Osteoblast (primary cell): ENCODE data around the gene MAP3K1. TPM values are rescaled to one million over a fixed set of nuclear protein-coding genes. Genes with fewer than 3 reads are reported as not detected.

ENCODE experiments used
- DNase-seq: peaks from one replicate; pipeline ENCODE4 v3.0.0; 2011; ENCODE audit warnings: low spot score, mixed read lengths; ENCODE audit not compliant: insufficient read length; ENCODE audit errors: missing footprints
- H2AFZ ChIP-seq: 2 replicates; pipeline ENCODE4 v1.6.0; 2011; ENCODE audit warnings: mild to moderate bottlenecking, low read length
- H3K27ac ChIP-seq: 2 replicates; pipeline ENCODE4 v1.5.1; 2011; ENCODE audit warnings: mild to moderate bottlenecking, low read depth, low read length, moderate library complexity
- H3K27me3 ChIP-seq: 2 replicates; pipeline ENCODE4 v1.6.0; 2012; ENCODE audit warnings: mild to moderate bottlenecking, control low read depth, inconsistent platforms, low read length, moderate library complexity; ENCODE audit not compliant: insufficient read depth
- H3K36me3 ChIP-seq: 2 replicates; pipeline ENCODE4 v1.5.1; 2011; ENCODE audit warnings: mild to moderate bottlenecking, low read length, control low read depth, moderate library complexity; ENCODE audit not compliant: insufficient read depth
- H3K4me1 ChIP-seq: 2 replicates; pipeline ENCODE4 v1.5.1; 2011; ENCODE audit warnings: mild to moderate bottlenecking, low read length, control low read depth, moderate library complexity; ENCODE audit not compliant: insufficient read depth
- H3K4me2 ChIP-seq: 2 replicates; pipeline ENCODE4 v1.6.0; 2011; ENCODE audit warnings: mild to moderate bottlenecking, low read length; ENCODE audit not compliant: insufficient read depth
- H3K4me3 ChIP-seq: fragments of 200-600 bp; sonication (generic); 3 replicates; pipeline ENCODE4 v1.5.1; 2012; ENCODE audit warnings: mild to moderate bottlenecking, low read length, inconsistent platforms; ENCODE audit not compliant: insufficient read depth
- H3K79me2 ChIP-seq: 2 replicates; pipeline ENCODE4 v1.6.0; 2012; ENCODE audit warnings: mild to moderate bottlenecking, low read length, control low read depth, inconsistent platforms; ENCODE audit not compliant: insufficient read depth
- H3K9me3 ChIP-seq: 2 replicates; pipeline ENCODE4 v1.5.1; 2011; ENCODE audit warnings: low read depth, low read length, control low read depth
- H4K20me1 ChIP-seq: 2 replicates; pipeline ENCODE4 v1.6.0; 2012; ENCODE audit warnings: mild to moderate bottlenecking, low read length, control low read depth; ENCODE audit not compliant: insufficient read depth
- total RNA-seq: library from RNA; depleted of rRNA; stranded (reverse); fragments of >200 nt; gene quantifications from 2 replicates; pipeline ENCODE4 v1.2.3, GENCODE V29; 2012
- TF ChIP-seq, protein P1 (sequence below): IDR thresholded peaks from 2 replicates; pipeline ENCODE4 v1.5.1; 2011; ENCODE audit warnings: mild to moderate bottlenecking, low read depth, low read length, moderate library complexity; ENCODE audit errors: extremely low read depth

The MAP3K1 gene
- total RNA-seq, 1 donor: 8.0 TPM

DNA sequence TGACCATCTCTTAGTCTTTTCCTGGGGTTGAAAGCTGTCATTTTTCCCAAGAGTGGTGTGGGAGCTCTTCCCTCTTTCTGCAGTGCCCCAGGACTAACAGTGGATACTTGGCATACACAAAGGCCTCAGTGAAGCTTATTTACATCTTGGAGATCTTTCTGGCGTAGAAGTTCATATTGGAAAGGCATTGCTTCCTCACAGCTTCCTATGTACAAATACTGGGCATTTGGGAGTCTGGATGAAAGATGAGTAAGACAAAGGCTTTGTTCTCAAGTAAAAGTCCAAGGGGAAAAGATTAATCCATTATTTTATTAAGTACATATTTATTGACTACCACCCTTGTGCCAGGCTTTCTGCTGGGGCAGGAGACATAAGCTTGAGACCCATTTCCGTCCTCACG is 22.0 kb downstream of the MAP3K1 start:
- Histone ChIP-seq H4K20me1 (no peaks in the 10 kb centered on the region), H3K4me2 (no peak overlapping the region), H3K27ac (no peak overlapping the region), H3K4me1 (peaks cover 9% of the 10 kb centered on the region), H2AFZ (no peak overlapping the region), H3K4me3 (no peak overlapping the region), H3K36me3 (no peaks in the 10 kb centered on the region), H3K79me2 (peaks cover 65% of the 10 kb centered on the region), H3K27me3 (no peaks in the 10 kb centered on the region), H3K9me3 (no peaks in the 10 kb centered on the region)
- TF ChIP-seq, protein P1, sequence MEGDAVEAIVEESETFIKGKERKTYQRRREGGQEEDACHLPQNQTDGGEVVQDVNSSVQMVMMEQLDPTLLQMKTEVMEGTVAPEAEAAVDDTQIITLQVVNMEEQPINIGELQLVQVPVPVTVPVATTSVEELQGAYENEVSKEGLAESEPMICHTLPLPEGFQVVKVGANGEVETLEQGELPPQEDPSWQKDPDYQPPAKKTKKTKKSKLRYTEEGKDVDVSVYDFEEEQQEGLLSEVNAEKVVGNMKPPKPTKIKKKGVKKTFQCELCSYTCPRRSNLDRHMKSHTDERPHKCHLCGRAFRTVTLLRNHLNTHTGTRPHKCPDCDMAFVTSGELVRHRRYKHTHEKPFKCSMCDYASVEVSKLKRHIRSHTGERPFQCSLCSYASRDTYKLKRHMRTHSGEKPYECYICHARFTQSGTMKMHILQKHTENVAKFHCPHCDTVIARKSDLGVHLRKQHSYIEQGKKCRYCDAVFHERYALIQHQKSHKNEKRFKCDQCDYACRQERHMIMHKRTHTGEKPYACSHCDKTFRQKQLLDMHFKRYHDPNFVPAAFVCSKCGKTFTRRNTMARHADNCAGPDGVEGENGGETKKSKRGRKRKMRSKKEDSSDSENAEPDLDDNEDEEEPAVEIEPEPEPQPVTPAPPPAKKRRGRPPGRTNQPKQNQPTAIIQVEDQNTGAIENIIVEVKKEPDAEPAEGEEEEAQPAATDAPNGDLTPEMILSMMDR: no peak
- DNase-seq: no peak

DNA sequence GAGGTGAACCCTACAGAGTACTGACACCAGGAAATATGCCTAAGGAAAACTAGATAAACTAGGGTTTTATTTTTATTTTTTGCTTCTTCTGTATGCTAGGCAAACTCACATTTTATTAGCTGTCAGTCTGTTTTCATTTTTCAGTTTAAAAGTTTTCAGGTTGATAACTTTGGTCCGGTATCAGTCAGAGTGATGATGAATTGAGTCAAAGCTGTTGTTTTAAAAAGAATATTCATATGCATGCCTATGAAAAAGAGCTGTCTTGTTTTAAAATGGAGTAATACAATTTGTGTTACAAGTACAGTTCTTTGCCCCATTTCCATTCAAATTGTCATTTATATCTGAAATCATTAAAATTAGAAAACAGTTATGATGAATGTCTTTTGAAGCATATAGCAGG is 22.6 kb downstream of the MAP3K1 start:
- no peaks in the 10 kb centered on the region for H4K20me1 ChIP-seq
- no peak overlapping the region for H3K27ac ChIP-seq
- H3K27me3 ChIP-seq: no peaks in the 10 kb centered on the region
- TF ChIP-seq, protein P1: no peak
- H3K9me3 ChIP-seq: no peaks in the 10 kb centered on the region
- H2AFZ ChIP-seq: no peak overlapping the region
- H3K79me2 ChIP-seq: peaks cover 68% of the 10 kb centered on the region
- no peaks in the 10 kb centered on the region for H3K36me3 ChIP-seq
- no peak overlapping the region for H3K4me3 ChIP-seq
- peaks cover 9% of the 10 kb centered on the region for H3K4me1 ChIP-seq
- no peak overlapping the region for H3K4me2 ChIP-seq
- no peak for DNase-seq

DNA sequence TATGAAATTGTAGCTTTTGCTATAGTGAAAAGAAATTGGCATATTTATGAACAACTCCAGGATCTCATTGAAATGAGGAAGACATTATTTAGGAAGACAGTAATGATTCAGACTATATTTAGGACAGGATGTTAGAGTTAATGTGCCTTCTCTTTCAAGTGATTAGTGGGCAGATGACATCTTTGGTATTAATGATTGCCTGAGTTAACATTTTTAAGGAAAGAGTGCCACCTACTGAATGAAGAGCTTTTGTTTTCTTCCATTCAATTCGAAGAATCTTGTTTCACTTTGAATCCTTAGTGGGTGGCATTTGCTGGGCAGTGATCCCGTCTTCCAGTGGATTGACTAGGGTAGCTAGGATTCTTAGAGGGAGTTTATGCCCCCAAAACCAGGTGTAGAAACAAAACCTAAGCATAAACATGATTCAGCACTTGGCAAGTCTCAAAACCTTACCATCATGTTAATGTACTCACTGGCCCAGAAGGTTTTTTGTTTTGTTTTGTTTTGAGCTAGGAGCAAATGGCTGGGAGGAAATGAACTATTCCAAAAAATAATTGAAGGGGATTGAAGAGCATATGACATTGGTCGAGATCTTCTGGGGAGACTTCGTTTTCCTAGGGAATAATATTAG is 23.2 kb downstream of the MAP3K1 start:
- Histone ChIP-seq H3K4me3 (peak overlapping the region; percentile 63), H3K27me3 (no peaks in the 10 kb centered on the region), H3K9me3 (no peaks in the 10 kb centered on the region), H3K4me2 (peak overlapping the region; percentile 94), H3K36me3 (no peaks in the 10 kb centered on the region), H3K79me2 (peaks cover 70% of the 10 kb centered on the region), H4K20me1 (no peaks in the 10 kb centered on the region), H2AFZ (peak overlapping the region; percentile 91), H3K4me1 (peaks cover 9% of the 10 kb centered on the region), H3K27ac (peak overlapping the region; percentile 69)
- DNase-seq: no peak
- TF ChIP-seq, protein P1: peak; percentile 54

DNA sequence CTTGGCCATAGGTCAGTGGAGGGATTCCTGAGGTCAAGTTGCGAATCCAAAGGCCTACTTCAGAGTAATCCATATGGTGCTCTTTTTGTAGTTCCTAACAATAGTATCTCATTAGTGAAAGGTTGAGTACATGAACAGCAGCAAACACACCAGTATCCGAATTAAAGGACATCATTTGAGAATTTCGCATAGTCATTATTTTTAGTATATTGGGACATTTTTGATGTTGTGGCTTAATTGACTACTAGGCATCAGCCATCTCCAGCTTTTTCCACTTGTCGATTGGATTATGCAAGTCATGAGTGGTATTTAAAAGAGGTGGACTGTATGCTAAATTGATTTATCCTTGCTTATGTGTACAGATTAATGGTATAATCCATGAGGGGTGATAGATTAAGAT is 23.7 kb downstream of the MAP3K1 start:
- Histone ChIP-seq H3K4me1 (peaks cover 9% of the 10 kb centered on the region), H3K27me3 (no peaks in the 10 kb centered on the region), H2AFZ (peak overlapping the region; percentile 91), H3K36me3 (no peaks in the 10 kb centered on the region), H3K4me3 (peak overlapping the region; percentile 63), H3K27ac (peak overlapping the region; percentile 69), H3K4me2 (peak overlapping the region; percentile 94), H4K20me1 (no peaks in the 10 kb centered on the region), H3K9me3 (no peaks in the 10 kb centered on the region), H3K79me2 (peaks cover 69% of the 10 kb centered on the region)
- no peak for DNase-seq
- TF ChIP-seq, protein P1: no peak
